Lower leg skin (tissue), 3 donors: ENCODE data around the gene SOX13.

ENCODE experiments used
- POLR2A ChIP-seq, 2 donors: fragments of 450-650 bp; IDR thresholded peaks; one replicate each; pipeline ENCODE4 v1.6.1; 2016 to 2017; ENCODE audit warnings: antibody characterized with exemption in 2 of 2, mild to moderate bottlenecking in 1 of 2, moderate library complexity in 1 of 2
- TF ChIP-seq, protein P1 (sequence below), 3 donors: fragments of 450-650 bp; IDR thresholded peaks; one replicate each; pipeline ENCODE4 v1.5.1; 2016; ENCODE audit warnings: antibody characterized with exemption in 3 of 3, mild to moderate bottlenecking in 3 of 3, moderate library complexity in 2 of 3

DNA sequence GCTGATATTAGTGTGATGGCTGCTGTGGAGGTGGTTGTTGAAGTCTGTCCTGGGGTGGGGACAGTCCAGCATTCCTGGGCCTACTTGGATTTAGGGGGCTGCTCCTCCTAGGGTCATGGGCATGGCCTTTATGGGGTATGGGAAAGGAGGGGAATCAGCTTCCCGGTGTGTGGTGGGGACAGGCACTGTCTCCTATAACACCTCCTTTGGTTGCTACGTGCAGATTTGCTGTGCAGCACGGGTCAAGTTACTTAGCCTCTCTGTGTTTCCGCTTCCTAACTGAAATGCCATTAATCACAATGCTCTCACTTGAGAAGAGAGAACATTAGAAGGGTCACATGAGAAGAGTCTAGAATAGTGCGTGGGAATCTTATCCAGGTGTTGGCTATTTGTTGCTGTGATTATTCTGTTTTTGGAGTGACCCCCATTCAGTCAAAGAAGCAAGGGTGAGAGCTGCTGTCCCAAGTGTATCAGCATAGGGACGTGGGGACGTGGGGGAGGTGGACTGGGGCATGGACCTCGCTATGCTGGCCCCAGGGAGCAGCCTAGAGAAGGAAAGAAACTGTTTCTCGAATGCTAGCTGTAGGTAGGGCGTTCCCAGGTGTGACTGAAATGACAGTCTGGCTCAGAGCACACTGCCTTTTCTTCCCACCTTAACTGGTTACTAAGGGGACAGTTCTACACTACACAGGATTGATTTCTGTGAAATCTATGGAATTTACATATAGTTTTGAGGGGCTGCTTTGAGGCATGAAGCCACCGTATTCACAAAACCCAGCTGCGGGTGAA lies 19.9 kb downstream of the SOX13 start:
- TF ChIP-seq, protein P1, sequence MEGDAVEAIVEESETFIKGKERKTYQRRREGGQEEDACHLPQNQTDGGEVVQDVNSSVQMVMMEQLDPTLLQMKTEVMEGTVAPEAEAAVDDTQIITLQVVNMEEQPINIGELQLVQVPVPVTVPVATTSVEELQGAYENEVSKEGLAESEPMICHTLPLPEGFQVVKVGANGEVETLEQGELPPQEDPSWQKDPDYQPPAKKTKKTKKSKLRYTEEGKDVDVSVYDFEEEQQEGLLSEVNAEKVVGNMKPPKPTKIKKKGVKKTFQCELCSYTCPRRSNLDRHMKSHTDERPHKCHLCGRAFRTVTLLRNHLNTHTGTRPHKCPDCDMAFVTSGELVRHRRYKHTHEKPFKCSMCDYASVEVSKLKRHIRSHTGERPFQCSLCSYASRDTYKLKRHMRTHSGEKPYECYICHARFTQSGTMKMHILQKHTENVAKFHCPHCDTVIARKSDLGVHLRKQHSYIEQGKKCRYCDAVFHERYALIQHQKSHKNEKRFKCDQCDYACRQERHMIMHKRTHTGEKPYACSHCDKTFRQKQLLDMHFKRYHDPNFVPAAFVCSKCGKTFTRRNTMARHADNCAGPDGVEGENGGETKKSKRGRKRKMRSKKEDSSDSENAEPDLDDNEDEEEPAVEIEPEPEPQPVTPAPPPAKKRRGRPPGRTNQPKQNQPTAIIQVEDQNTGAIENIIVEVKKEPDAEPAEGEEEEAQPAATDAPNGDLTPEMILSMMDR (IDR thresholded peaks at IDR 0.05): no peak
- no peak for TF ChIP-seq POLR2A (IDR thresholded peaks at IDR 0.05)
